Left lobe of liver (tissue), 2 donors: ENCODE results near the gene CDH22. TPM values are rescaled to one million over a fixed set of nuclear protein-coding genes. Genes with fewer than 3 reads are reported as not detected.
A peak's percentile ranks its signal among the peaks of the same experiment; 100 is the strongest.

Experiments used
- ATAC-seq: fragments of 200-7000 bp; cut with Tn5 transposase; one replicate; pipeline ENCODE4 v1.9.1; 2020; ENCODE audit warnings: mild to moderate bottlenecking, moderate library complexity
- DNase-seq: peaks from one replicate; pipeline ENCODE4 v3.0.0-alpha.2; 2020; ENCODE audit warnings: low spot score
- total RNA-seq: library from RNA; stranded (reverse); gene quantifications from one replicate; pipeline ENCODE4 v1.2.1, GENCODE V29; 2021
- donor health status: DM: no; HTN: no; CAD: no; lungs with moderate emphysema.
- donor health status: DM: no; HTN: yes; CAD: no.

The CDH22 gene
- total RNA-seq, 1 donor from 2014 or later, result 0.08 TPM

DNA sequence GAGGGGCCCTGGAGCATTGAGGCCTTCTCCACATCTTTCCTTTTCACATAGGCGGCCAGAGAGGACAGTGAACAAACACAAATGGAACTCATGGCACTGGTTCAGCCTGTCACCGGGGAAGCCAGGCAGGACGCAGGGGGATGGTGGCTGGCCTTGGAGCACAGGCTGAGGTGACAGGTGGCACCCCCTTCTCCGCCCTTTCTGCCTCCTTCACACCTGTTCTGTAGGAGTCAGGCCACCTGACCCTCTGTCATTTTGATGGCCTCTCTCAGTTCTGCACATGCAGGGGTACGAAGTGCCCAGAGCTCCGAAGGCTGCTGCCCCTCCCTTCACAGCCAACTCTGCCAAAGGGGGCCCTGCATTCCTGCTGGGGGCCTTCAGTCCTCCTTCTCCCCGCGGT, 129.4 kb downstream of the CDH22 start:
- DNase-seq (no peak), ATAC-seq (no peak)

DNA sequence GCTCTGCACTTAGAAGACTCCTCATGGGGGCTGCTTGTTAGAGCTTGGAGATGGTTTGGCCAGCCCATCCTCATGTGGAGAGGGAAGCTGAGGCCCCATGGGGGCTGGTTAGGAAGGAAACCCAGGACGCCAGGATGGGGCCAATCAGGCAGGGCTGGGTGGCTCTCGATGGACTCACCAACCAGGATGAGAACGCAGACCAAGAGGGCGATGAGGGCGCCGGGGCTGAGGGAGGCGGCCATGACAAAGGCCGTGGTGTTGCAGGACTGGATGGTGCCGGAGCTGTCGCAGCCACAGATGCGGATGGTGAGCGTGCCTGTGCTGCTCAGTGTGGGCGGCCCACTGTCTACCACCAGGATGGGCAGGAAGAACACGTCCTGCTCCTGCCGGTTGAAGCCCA, 130.5 kb downstream of the CDH22 start:
- ATAC-seq (no peak), DNase-seq (no peak)

GRCh38 chr20:46176739-46177378, 131.4 kb downstream of the CDH22 start:
- DNase-seq (no peak), ATAC-seq (no peak)

DNA sequence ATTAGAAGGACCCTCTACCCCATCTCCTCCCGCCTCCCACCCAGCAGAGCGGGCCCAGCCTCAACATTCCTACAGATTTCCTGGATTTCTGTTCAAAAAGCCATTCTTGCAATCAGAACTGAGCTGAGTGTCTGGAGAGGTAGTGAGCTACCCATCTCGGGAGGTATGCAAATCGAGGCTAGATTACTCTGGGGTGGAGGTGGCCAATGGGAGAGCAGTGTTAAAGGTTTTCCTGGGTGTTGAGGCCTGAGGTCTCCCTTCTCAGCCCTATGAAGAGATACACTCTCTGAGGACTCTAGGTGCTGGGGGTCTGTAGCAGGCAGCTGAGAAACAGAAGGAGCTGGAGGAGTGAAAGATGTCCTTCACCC, 133.2 kb downstream of the CDH22 start:
- DNase-seq (no peak), ATAC-seq (no peak)

- ATAC-seq (peak; percentile 90), DNase-seq (peak; percentile 58)
Observed at GRCh38 chr20:46174469-46175126, 133.7 kb downstream of the CDH22 start.

GRCh38 chr20:46173652-46174468, 134.4 kb downstream of the CDH22 start:
- DNase-seq (no peak), ATAC-seq (no peak)

- no peak for ATAC-seq
Observed at GRCh38 chr20:46172961-46173536, 135.2 kb downstream of the CDH22 start.

DNA sequence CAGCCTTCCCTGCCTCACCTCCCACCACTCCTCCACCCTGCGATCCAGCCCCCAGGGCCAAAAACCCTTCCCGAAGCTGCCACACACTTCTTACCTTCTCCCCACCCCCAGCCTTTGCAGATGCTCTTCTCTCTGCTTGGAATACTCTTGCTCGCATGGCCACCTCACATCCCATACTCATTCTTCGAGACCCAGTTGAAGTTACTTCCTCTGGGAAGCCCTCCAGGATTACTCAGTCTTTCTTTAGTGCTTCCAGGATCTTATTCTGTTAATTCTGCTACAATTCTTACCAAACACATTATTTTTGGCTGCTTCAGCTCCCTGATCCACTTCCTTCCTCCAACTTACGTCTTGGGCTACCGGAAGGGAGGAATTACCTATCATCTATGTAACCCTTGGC, 135.8 kb downstream of the CDH22 start:
- ATAC-seq (no peak), DNase-seq (no peak)

More at GRCh38 chr20:46172961-46173536, 135.2 kb downstream of the CDH22 start:
- DNase-seq, result no peak

DNA sequence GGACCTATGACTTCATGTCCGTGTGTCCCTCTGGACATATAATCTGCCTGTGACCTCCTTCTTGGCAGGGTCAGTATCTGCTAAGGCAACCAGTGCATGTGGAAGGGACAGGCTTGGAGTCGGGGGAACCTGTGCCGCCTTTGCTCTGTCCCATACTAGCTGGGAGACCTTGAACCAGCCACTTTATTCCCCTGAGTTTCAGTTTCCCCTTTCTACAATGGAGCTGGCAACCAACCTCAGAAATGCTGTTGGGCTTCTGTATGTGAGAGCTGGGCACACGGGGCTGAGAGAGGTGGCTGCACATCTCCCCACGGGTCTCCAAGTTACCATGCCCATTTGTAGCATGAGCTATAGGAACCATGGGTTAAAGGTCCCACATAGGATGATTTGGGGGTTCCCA, 136.4 kb downstream of the CDH22 start:
- no peak for ATAC-seq
- no peak for DNase-seq

GRCh38 chr20:46171476-46171875, 136.8 kb downstream of the CDH22 start:
- ATAC-seq, result no peak
- no peak for DNase-seq

GRCh38 chr20:46169245-46170171, 138.8 kb downstream of the CDH22 start:
- no peak for ATAC-seq
- DNase-seq, result no peak

DNA sequence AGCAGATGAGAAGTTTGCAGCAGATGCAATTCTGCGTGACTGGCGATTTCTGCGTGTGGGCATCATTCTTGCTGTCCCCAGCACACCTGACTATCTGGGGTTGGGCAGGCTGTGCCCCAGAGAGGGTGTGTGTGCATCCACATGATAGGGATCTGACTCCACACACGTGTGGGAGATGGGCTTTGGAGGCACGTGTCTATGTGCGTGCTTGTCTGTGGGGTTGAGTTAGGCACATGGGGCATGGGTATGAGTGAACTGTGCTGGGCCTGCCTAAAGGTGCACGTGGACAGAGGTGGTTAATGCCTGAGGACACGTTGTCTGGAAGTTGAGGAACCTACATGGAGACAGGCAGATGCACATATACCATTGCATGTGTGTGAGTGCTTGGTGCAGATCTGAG, 139.9 kb downstream of the CDH22 start:
- no peak for ATAC-seq

GRCh38 chr20:46167080-46167479, 141.2 kb downstream of the CDH22 start:
- DNase-seq, result no peak
- no peak for ATAC-seq

More for the DNA sequence above, 139.9 kb downstream of the CDH22 start:
- no peak for DNase-seq

GRCh38 chr20:46164254-46164653, 144.0 kb downstream of the CDH22 start:
- ATAC-seq (no peak), DNase-seq (no peak)

DNA sequence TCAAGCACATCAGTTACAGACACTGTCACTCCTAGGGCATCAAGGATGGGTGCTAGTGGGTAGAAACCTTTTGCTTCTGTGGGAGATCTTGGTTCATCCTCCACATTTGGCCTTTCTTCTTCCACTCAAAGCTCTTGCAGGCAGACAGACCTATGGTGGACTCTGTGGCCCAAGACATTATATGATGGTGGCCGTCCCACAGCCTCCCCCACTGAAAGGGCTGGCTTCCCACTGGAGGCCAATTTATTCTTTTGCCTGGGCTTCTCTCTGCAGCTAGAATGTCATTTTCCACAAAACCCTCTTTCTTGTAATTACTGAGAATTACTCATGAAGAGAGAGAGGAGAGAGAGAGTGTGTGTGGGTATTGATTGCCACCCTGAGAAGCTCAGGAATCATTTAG, 146.4 kb downstream of the CDH22 start:
- no peak for ATAC-seq

GRCh38 chr20:46160661-46161060, 147.6 kb downstream of the CDH22 start:
- ATAC-seq, result no peak
- DNase-seq, result no peak

More for the DNA sequence above, 146.4 kb downstream of the CDH22 start:
- DNase-seq, result no peak

GRCh38 chr20:46159101-46159897, 149.0 kb downstream of the CDH22 start:
- no peak for ATAC-seq
- DNase-seq, result no peak

DNA sequence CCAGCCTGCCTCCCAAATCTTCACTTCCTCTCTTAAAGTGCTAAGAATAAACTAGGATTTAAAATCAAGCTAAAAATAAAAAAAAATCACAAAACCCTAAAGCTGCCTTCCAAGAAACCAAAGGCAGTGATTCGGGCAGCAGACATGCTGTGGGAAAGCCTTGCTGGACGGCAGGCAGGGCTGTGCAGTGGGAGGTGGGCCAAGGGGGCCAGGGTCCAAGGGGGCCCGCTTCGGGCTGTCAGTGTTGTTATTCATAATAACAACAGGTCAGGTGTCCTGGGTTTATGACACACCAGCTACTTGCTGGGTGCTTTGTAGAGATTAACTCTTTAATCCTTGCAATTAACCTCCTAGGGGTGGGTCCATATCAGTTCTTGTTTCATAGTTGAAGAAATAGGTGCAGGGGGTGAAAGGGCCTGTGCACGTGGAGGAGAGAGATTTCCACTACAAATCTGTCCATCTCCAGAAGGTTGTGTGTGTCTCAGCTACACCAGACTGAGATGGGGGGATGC, 149.8 kb downstream of the CDH22 start:
- DNase-seq, result no peak
- no peak for ATAC-seq

- DNase-seq (no peak), ATAC-seq (no peak)
Observed at GRCh38 chr20:46157625-46158024, 150.7 kb downstream of the CDH22 start.
